GM18505 (cell line): ENCODE data around the gene ELAVL1.
"Not testable (repeated sequence)": the region's sequence is repeated elsewhere in the genome, so short reads cannot be mapped to it uniquely, and the experiment has no call there.

Source experiments
- ATAC-seq: cut with Tn5 transposase; IDR thresholded peaks from one replicate; pipeline ENCODE4 v1.9.1; 2021; ENCODE audit not compliant: unreplicated experiment
- POLR2A ChIP-seq: IDR thresholded peaks from 4 replicates; pipeline ENCODE4 v1.6.1; 2011; ENCODE audit warnings: borderline replicate concordance; ENCODE audit not compliant: insufficient read depth, insufficient read length; ENCODE audit errors: extremely low read depth

Gene ELAVL1

DNA sequence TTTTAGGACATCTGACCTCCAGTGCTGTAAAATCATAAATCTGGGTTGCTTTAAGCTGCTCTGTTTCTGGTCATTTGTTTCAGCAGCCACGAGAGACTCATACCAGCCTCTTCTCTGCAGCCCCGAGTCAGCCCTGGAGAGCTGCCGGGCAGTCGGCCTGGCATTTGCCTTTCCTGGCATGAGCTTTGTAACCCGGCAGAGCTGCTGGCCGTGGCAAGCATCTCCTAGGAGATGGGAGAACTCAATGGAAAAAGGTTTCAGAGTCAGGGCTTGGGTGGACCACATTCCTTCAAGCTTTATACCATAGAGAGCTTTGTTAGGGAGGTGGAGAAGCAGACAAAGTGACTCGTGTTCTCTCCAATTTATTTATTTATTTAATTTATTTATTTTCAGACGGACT lies 25.5 kb upstream of the ELAVL1 start:
- no peak for ATAC-seq
- TF ChIP-seq POLR2A = no peak

- no peak for ATAC-seq
- no peak for TF ChIP-seq POLR2A
Measured at GRCh38 chr19:8028951-8029491, 23.6 kb upstream of the ELAVL1 start.

- no peak for TF ChIP-seq POLR2A
- ATAC-seq = no peak
Measured at GRCh38 chr19:8025316-8025715, 19.9 kb upstream of the ELAVL1 start.

- ATAC-seq = not testable (repeated sequence)
Measured at GRCh38 chr19:8024256-8024655, 18.8 kb upstream of the ELAVL1 start.

DNA sequence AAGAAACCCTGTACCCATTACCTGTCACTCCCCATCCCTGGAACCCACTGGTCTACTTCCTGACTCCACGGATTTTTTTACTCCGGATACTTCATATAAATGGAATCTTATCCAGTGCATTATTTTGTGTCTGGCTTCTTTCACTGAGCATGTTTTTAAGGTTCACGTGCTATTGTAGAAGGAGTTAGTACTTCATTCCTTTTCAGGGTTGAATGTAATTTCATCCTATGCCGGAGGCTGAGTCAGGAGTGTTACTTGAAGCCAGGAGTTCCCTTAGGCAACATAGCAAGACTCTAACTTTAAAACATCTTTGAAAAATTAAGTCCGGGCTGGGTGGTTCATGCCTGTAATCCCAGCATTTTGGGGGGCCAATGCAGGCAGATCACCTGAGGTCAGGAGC lies 17.9 kb upstream of the ELAVL1 start:
- no peak for TF ChIP-seq POLR2A

GRCh38 chr19:8022275-8022674 lies 16.8 kb upstream of the ELAVL1 start:
- TF ChIP-seq POLR2A = no peak
- ATAC-seq = no peak

More for the DNA sequence above, 17.9 kb upstream of the ELAVL1 start:
- ATAC-seq = no peak

DNA sequence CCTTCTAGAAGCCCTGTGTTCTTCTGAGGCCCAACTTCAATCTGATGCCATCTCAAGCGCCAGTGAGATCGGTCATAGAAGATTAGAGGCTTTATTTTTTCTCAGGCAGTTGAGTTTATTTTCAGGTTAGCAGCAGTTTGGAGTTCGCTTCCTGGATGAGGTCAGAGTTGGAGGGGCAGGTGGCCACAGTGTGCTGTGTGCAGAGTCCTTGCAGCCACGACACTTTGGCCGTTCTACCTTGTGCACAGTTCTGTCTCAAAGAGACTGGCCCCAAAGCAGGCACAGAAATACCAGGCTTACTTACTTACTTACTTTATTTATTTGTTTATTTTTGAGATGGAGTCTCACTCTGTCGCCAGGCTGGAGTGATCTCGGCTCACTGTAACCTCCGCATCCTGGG lies 15.9 kb upstream of the ELAVL1 start:
- ATAC-seq = no peak
- TF ChIP-seq POLR2A = no peak

DNA sequence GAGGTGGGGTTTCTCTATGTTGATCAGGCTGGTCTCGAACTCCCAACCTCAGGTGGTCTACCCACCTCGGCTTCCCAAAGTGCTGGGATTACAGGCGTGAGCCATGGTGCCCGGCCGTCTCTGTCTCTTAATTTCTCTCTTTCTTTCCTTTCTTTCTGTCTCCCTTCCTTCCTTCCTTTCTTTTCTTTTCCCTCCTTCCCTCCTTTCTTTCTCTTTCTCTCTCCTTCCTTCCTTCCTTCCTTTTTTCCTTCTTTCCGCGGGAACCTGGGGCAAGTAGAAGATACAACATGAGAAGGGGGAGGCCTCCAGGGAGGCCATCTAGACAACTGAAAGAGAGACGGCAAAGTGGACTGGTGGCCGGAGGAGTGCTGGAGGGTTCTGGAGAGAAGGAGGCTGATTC lies 15.2 kb upstream of the ELAVL1 start:
- no peak for ATAC-seq
- no peak for TF ChIP-seq POLR2A

GRCh38 chr19:8017808-8018207 lies 12.4 kb upstream of the ELAVL1 start:
- no peak for ATAC-seq
- no peak for TF ChIP-seq POLR2A

DNA sequence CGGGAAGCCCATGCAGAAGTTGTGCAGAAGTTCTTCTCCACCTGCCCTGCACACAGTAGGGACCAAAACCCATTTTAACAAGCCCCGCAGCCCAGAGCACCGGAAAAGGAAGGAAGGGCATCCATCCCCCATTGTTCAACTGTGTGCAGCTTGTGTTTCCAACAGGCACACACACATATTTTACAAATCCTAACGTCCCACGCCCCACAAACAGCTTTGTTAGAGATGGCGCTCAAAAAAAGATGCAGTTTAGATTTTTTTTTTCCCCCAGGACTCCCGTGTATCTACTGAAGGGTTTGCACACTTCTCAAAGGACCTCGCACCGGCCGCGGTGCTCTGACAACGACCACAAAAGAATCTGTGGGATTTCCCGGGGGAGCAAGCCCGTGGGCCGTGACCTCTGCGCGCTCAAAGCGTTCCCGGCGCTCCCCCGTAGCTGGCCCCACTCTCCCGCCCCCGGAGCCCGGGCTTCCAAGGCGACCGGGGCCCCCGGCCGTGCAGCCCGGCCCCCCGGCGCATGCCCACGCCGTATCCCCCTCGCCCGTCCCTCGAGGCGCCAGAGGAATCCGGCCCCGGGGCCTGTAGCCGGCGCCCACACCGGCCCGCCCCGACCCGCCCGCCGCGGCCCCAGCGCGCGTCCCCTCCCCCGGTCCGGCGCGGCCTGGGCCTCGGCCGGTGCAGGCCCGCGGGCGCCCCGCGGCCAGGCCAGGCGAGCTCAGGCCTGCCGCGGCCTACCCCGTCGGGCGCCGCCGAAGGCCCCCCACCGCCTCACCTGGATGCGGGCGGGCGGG lies 523 bp downstream of the ELAVL1 start:
- TF ChIP-seq POLR2A = no peak
- ATAC-seq = peak; percentile 28

- TF ChIP-seq POLR2A = no peak
- no peak for ATAC-seq
Measured at GRCh38 chr19:8004001-8004400, 1.4 kb downstream of the ELAVL1 start.

DNA sequence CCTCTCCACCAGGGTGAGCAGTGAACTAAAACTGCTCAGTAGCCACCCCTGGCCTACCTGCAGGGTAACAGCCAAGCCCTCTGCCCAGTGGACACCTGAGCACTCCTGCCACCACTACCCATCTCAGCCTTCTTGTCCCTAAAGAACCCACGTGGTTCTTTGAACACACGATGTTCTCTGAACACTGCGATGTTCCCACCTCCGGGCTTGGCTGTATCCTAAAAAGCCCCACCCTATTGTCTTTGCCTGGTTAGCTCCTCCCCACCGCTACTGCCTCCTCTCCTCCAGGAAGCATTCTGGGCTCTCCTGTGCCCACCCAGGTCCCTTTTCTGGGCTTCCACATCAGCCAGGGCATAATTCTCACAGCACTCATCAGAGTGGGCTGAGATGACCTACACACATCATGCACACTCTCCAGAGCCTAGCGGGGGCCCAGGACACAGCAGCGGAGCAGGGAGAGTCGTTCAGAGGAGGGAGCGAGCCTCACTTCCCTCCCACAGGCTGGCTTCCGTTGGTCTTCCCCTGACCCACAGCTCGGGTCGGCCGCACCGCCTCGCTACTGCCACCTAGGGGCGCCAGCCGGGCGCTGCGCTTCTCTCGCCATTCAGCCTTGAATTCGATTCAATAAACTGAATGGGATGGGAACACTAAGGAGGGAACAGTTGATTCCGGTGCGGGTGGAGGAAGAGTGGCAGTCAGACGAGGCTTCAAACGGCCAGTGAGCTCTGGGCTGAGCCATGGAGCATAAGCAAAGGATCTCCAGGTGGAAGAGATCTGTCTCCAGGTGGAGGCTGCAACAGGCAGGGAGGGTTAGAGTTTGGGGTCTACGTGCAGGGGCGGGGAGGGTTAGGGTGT lies 3.2 kb downstream of the ELAVL1 start:
- TF ChIP-seq POLR2A = no peak
- ATAC-seq = no peak

GRCh38 chr19:8001651-8001994 lies 3.8 kb downstream of the ELAVL1 start:
- no peak for TF ChIP-seq POLR2A
- ATAC-seq = no peak
